Measurements from ENCODE around the gene SLC22A31. TPM values are rescaled to one million over a fixed set of nuclear protein-coding genes. Genes with fewer than 3 reads are reported as not detected.

The SLC22A31 gene
- total RNA-seq, 4 donors from 2014 or later: 0.54 TPM; not detected in 3

- H3K27ac ChIP-seq: no peak overlapping the region
- H3K36me3 ChIP-seq: no peaks in the 10 kb centered on the region
- no peaks in the 10 kb centered on the region for H3K9me3 ChIP-seq
- TF ChIP-seq, protein P1, sequence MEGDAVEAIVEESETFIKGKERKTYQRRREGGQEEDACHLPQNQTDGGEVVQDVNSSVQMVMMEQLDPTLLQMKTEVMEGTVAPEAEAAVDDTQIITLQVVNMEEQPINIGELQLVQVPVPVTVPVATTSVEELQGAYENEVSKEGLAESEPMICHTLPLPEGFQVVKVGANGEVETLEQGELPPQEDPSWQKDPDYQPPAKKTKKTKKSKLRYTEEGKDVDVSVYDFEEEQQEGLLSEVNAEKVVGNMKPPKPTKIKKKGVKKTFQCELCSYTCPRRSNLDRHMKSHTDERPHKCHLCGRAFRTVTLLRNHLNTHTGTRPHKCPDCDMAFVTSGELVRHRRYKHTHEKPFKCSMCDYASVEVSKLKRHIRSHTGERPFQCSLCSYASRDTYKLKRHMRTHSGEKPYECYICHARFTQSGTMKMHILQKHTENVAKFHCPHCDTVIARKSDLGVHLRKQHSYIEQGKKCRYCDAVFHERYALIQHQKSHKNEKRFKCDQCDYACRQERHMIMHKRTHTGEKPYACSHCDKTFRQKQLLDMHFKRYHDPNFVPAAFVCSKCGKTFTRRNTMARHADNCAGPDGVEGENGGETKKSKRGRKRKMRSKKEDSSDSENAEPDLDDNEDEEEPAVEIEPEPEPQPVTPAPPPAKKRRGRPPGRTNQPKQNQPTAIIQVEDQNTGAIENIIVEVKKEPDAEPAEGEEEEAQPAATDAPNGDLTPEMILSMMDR (IDR thresholded peaks at IDR 0.05): no peak
- TF ChIP-seq POLR2A (IDR thresholded peaks at IDR 0.05): no peak
- intact Hi-C loops (cut with DNase I): no loop called here
- WGBS, 2 donors: 74 to 85% methylated on average over 8 to 9 of the region's 22 CpGs
- H3K27me3 ChIP-seq: peaks cover 17% of the 10 kb centered on the region
- peaks cover 0 to 4% of the 10 kb centered on the region in 2 donors for H3K4me1 ChIP-seq
- no peak overlapping the region for H3K4me3 ChIP-seq (replicated peaks in 1 of 3)
- DNase-seq: no peak
Measured at GRCh38 chr16:89199241-89200123, 855 bp downstream of the SLC22A31 start.

GRCh38 chr16:89198417-89199240, 1.7 kb downstream of the SLC22A31 start:
- 90 to 93% methylated on average over 13 to 15 of the region's 28 CpGs for WGBS, 2 donors

GRCh38 chr16:89197633-89198416, 2.5 kb downstream of the SLC22A31 start:
- peaks cover 4% of the 10 kb centered on the region for H3K27me3 ChIP-seq
- H3K36me3 ChIP-seq: no peaks in the 10 kb centered on the region
- no peak overlapping the region for H3K27ac ChIP-seq
- TF ChIP-seq, protein P1 (IDR thresholded peaks at IDR 0.05): no peak
- TF ChIP-seq POLR2A (IDR thresholded peaks at IDR 0.05): no peak
- peaks cover 0 to 4% of the 10 kb centered on the region in 2 donors for H3K4me1 ChIP-seq
- intact Hi-C loops (cut with DNase I): no loop called here
- 90 to 91% methylated on average over 10 to 12 of the region's 26 CpGs for WGBS, 2 donors
- no peak for DNase-seq
- H3K9me3 ChIP-seq: no peaks in the 10 kb centered on the region
- H3K4me3 ChIP-seq (replicated peaks in 1 of 3): no peak overlapping the region

More at GRCh38 chr16:89198417-89199240, 1.7 kb downstream of the SLC22A31 start:
- Histone ChIP-seq H3K27ac (no peak overlapping the region), H3K4me3 (replicated peaks in 1 of 3) (no peak overlapping the region), H3K27me3 (peaks cover 11% of the 10 kb centered on the region), H3K9me3 (no peaks in the 10 kb centered on the region), H3K36me3 (no peaks in the 10 kb centered on the region), H3K4me1 (peaks cover 0 to 4% of the 10 kb centered on the region in 2 donors)
- TF ChIP-seq POLR2A (IDR thresholded peaks at IDR 0.05): no peak
- TF ChIP-seq, protein P1 (IDR thresholded peaks at IDR 0.05): no peak
- intact Hi-C loops (cut with DNase I): no loop called here
- no peak for DNase-seq

DNA sequence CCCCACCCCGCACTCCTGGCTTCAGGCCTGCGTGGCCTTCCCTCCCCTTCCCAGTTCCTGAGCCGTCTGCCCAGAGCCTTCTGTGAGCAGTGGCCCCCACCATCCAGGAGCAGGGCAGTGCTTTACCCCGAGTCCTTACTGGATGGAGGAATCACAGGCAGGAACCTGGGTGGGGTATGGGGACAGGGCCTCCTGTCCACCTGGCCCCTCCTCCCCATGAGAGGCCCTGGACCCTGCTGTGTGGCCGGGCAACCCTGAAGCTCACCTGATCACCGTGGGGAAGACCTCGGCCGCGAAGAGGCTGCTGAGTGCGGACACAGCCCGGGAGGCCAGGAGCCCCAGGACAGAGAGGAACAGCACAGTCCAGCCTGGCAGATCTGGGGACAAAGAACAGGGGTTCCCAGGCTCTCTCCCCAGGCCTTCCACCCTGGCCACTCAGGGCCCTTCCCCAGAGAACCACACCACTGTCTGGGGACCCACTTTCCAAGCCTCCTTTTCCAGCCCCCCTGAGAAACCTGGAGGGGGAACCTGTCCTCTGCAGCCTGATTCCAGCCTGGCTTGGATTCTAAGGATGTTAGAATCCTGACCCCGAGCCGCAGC, 3.2 kb downstream of the SLC22A31 start:
- Histone ChIP-seq H3K36me3 (no peaks in the 10 kb centered on the region), H3K4me3 (replicated peaks in 1 of 3) (no peak overlapping the region), H3K27me3 (no peaks in the 10 kb centered on the region), H3K4me1 (peaks cover 2 to 6% of the 10 kb centered on the region in 2 donors), H3K9me3 (no peaks in the 10 kb centered on the region), H3K27ac (no peak overlapping the region)
- TF ChIP-seq, protein P1 (IDR thresholded peaks at IDR 0.05): no peak
- TF ChIP-seq POLR2A (IDR thresholded peaks at IDR 0.05): no peak
- no peak for DNase-seq
- WGBS, 2 donors: 82 to 87% methylated on average over 8 to 13 of the region's 13 CpGs
- intact Hi-C loops (cut with DNase I): no loop called here

Measured in thyroid gland (tissue), 4 donors.